HG03354 (cell line): ENCODE measurements around the gene APRT.
A peak's percentile ranks its signal among the peaks of the same experiment; 100 is the strongest.

ENCODE experiments used
- ATAC-seq: cut with Tn5 transposase; IDR thresholded peaks from one replicate; pipeline ENCODE4 v1.9.1; 2021; ENCODE audit warnings: mild to moderate bottlenecking; ENCODE audit not compliant: unreplicated experiment, poor library complexity, severe bottlenecking

APRT gene

DNA sequence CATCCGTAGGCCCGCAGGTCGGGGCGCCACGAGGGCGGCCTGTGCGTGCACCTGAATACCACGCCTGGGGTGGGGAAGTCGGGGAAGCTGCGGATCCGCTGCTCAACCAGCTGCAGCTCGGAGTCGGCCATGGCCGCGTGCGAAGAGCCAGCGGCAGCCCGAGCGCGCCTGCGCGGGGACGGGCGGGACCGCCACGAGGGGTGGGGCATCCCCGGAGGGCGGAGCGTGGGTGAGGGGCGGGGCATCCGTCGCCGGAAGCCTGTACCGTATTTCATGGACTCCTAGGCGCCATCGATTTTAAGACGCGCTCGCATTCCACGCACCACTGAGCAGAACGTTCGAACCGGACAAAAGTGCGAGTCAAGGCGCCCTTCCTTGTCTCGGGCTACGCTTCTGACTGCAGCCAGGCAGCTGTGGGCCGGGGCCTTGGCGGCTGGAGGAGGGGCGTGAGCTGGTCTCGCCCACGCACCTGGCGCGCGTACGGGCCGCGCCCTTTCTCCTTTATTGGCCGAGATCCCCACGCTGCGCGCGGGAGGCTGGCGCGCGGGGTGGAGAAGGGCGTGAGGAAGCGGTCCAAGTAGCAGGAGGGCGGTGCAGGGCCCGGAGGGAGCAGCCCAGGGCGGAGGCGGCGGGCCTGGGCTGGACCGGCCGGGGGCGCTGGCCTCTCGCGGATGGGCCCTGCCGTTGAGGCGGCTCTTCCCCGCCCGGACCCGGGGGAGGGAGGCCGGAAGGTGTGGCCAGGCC is at the start of gene APRT:
APRT (minus strand) TSS at position 160 of the 744 bp plus-strand sequence; CDS start at position 131, 29 bp downstream.
- peak; percentile 77 for ATAC-seq

- ATAC-seq, result no peak
These were observed 49.6 kb upstream of the APRT start for GRCh38 chr16:88861359-88861758.

GRCh38 chr16:88859381-88860091 is 47.8 kb upstream of the APRT start:
- no peak for ATAC-seq

- peak; percentile 39 for ATAC-seq
These were observed 46.1 kb upstream of the APRT start for GRCh38 chr16:88857728-88858339.

- ATAC-seq, result peak; percentile 80
These were observed 45.4 kb upstream of the APRT start, which contains the start of the genes GALNS and TRAPPC2L for GRCh38 chr16:88856828-88857727. Gene GALNS, minus strand, starts transcription at chr16:88856947. Its CDS starts 70 bp downstream, at chr16:88856877. Gene TRAPPC2L, plus strand, starts transcription at chr16:88857127. Its CDS starts 24 bp downstream, at chr16:88857151.

DNA sequence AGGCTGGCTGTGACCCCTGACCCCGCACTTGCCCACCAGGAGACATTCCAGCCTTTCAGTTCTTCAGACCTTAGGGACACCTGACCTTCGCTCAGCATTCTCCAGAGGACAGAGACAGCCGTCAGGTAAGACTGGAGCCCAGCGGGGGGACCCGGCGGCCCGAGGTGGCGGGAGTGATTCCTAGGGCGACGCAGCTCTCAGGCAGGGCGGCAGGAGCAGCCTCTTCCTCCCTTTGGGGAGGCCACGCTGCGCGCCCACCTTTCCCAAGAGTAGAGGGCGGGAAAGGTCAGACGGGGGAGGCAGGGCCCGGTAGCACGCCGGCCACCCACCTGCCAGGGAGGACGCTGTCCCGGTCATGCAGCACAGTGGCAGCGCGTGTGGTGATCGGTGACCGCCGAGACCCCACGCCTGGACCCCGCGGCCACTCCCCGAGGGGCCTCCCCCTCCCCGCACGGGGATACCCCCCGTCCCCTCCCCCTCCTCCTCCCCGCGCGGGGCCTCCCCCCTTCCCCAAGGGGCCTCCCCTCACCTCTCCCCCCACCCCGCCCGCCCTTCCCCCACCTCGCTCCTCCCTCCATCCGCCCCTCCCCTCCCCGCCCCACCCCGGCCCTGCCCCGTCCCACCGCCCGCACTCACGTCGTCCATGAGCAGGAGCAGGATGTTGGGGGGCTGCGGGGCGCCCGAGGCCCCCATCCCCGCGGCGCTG is 44.5 kb upstream of the APRT start:
- no peak for ATAC-seq

GRCh38 chr16:88855736-88856121 is 44.0 kb upstream of the APRT start:
- ATAC-seq, result no peak

DNA sequence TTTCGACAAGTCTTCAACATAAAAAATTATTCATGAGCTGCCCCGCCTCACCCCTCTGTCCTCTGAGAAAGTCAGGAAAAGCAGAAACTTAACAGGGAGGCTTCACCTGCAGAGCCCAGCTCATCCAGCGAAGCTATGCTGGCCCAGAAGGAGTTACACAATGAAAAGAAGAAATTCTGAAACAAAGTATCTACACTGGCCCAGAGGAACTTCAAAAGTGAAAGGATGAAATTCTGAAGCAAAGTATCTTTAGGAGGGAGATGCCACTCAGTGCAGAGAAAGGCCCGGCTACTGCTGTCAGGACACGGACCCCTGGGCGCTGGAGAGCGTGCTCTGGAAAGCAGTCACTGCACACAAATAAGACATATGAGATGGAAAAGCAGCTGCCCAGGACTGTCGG is 43.4 kb upstream of the APRT start:
- ATAC-seq, result no peak

DNA sequence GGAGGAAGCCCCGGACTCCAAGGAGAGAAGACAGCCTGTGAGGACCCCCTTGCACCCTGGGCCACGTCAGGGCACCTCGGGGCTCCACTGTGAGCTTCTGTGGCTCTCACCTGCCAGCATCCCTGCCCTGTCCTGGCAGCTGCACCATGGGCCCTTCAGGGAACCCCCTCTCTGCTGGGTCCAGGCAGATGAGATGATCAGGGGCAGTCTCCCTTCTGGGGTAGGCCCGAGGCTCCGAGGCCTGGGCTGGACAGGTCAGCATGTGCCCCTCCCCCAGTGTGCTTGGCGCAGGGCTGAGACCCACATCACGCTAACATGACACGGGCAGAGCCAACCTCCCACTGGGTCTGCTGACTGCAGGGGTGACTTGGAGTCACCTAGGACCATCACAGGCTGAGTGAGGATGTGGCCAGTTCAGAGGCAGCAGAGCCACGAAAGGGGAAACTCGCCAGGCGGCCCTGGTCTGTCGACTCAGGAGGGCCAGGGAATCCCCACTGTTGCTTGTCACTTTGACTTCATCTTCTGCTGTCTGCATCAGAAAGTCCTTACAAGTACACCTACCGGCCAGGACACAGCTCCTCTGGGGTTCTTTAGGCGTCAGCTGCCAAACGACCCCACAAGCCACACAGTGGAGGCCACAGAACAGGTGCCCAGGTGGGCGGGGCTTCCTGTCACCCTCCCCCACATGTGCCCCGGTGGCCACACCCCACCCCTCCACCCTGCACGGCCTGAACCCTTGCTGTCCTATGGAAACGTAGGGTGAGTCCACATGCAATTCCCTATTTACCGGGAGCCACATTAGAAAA is 42.8 kb upstream of the APRT start:
- no peak for ATAC-seq

DNA sequence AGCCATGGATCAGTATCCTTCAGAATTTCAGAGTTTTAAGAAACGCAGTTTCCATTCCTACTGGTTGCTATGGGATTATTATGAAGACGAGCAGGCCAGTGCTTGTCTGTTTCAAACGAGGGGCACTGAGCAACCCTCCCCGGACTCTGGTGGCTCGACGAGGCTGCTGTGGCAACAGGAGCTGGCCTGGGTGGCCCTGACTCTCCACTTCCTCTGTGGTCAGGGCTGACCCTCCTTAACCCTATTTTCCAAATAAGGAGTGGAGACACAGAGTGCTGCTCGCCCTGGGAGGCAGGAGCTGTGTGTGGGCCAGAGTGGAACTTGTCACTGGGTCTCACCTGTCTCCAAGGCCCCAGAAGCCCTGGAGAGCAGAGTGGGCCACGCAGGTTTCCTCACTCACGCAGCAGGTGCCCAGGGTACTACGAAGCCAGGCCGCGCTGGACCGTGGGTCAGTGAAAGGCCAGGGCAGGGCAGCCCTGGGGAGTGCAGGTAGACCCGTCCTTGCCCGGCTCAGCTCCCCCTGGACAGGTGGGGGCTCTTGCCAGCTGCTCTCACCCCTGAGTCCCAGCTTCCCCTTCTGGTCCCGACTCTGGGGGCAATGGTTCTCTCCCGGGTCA is 41.7 kb upstream of the APRT start:
- no peak for ATAC-seq

- ATAC-seq, result no peak
These were observed 39.9 kb upstream of the APRT start for GRCh38 chr16:88851616-88852015.

DNA sequence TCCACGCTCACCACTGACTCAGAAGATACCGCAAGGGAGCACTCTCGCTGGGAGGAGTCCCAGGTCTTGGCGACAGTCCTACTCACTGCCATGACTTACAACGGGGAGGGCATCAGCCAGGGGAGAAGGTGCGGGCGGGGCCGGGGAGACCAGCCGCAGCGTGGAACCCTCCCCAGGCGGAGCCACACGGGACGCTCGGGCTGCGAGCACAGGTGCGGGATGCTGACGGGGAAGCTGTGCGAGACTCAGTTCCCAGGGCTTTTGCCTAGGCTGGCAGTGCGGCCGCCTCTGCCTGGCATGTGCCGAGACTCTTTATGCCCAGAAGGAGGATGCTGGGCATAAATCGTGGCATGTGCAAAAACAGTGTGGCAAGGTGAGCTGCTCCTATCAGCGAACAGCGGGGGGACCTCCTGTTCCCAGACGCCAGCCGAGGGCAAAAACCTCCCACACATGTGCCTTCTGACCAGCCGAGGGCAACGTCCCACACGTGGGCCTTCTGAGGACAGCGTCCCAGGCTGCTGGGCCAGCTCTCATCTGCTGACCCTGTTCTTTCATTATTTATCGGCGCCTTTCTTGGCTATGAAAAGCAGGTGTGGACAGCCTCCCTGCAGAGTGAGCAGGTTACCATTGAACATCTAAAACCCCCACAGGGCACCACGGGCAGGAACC is 38.9 kb upstream of the APRT start:
- ATAC-seq, result no peak

DNA sequence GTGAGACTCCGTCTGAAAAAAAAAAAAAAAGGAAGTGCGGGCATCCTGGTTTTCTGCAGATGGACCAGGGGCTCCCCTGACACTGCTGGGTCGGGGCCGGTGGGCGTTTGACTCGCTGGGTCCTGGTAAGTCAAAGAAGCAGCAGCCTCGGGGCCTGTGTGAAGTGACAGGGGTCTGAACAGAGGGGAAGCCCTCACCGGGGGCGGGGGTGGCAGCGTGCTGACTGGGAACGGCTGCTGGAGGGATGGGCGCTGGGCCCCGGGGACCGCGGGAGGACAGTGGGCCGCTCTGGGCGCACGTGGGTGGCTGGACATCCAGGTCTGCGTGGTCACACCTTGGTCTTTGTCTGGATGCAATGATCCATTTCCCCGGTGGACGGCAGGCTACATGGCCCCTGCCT is 36.8 kb upstream of the APRT start:
- ATAC-seq, result no peak

DNA sequence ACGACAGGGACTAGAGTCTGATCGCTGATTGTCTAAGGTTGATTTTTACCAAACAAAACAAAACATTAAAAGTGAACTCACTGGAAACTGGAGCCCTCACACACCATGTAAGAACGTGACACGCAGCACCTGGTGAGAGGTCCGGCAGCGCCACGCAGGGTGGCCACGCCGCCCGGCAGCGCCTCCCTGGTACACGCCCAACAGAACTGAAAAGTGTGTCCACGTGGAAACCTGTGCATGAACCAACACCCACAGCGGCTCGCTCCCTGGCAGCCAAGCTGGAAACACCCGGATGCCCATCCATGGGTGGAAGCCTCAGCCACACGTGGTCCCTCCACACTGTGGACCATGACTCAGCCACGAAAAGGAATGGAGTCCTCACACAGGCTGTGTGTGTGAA is 35.9 kb upstream of the APRT start:
- ATAC-seq, result no peak

GRCh38 chr16:88846088-88846487 is 34.4 kb upstream of the APRT start:
- ATAC-seq, result no peak

GRCh38 chr16:88844419-88845036 is 32.8 kb upstream of the APRT start:
- ATAC-seq, result no peak

GRCh38 chr16:88843256-88843655 is 31.5 kb upstream of the APRT start:
- no peak for ATAC-seq
